GM11168 (cell line): ENCODE measurements around the gene ZNF865.

Source experiments
- in situ Hi-C: fragments of 300-500 bp; cut with MboI; formaldehyde crosslinking; loops from one replicate; pipeline ENCODE4 v1.12.0; 2022; ENCODE audit warnings: low sequenced_read_pairs; ENCODE audit not compliant: unreplicated experiment

The ZNF865 gene

GRCh38 chr19:55643003-55643886 is 37.8 kb downstream of the ZNF865 start, which contains the start of gene ZNF581:
Gene ZNF581, plus strand, starts transcription at chr19:55643649. Its CDS starts 923 bp downstream, at chr19:55644572.
- in situ Hi-C loops: no loop called here

GRCh38 chr19:55643887-55644176 is 38.4 kb downstream of the ZNF865 start:
- in situ Hi-C loops: no loop called here

- in situ Hi-C loops: no loop called here
Observed at GRCh38 chr19:55644191-55644833, 38.9 kb downstream of the ZNF865 start.

- in situ Hi-C loops: no loop called here
Observed at GRCh38 chr19:55644842-55645511, 39.5 kb downstream of the ZNF865 start.

- in situ Hi-C loops: no loop called here
Observed at GRCh38 chr19:55645512-55645881, 40.0 kb downstream of the ZNF865 start.

- in situ Hi-C loops: no loop called here
Observed at GRCh38 chr19:55646889-55647731, 41.7 kb downstream of the ZNF865 start.

- in situ Hi-C loops: no loop called here
Observed at GRCh38 chr19:55647732-55648584, 42.5 kb downstream of the ZNF865 start, which contains the start of gene CCDC106. Gene CCDC106, plus strand, starts transcription at chr19:55648212. Its CDS starts 835 bp downstream, at chr19:55649047.

- in situ Hi-C loops: no loop called here
Observed at GRCh38 chr19:55648585-55649267, 43.3 kb downstream of the ZNF865 start.

- in situ Hi-C loops: no loop called here
Observed at GRCh38 chr19:55649268-55650125, 44.0 kb downstream of the ZNF865 start.

- in situ Hi-C loops: no loop called here
Observed at GRCh38 chr19:55650126-55650557, 44.7 kb downstream of the ZNF865 start.

GRCh38 chr19:55650602-55651230 is 45.3 kb downstream of the ZNF865 start:
- in situ Hi-C loops: no loop called here

- in situ Hi-C loops: no loop called here
Observed at GRCh38 chr19:55651236-55651635, 45.8 kb downstream of the ZNF865 start.

GRCh38 chr19:55652311-55653128 is 47.1 kb downstream of the ZNF865 start:
- in situ Hi-C loops: no loop called here

GRCh38 chr19:55653651-55654322 is 48.3 kb downstream of the ZNF865 start:
- in situ Hi-C loops: no loop called here

- in situ Hi-C loops: no loop called here
Observed at GRCh38 chr19:55654323-55654867, 48.9 kb downstream of the ZNF865 start.
